Adrenal gland (tissue), 5 donors: ENCODE measurements around the gene FAM221A.

Source experiments
- CTCF ChIP-seq, 6 experiments: fragments of 450-650 bp in 4 of 6; fragments of 200-600 bp in 2 of 6; sonication (generic) in 1 of 6; IDR thresholded peaks; 1 replicate in 5 of 6; 2 replicates in 1 of 6; pipeline versions ENCODE4 v1.5.1 to v1.8.0; 2016 to 2021; ENCODE audit warnings: antibody characterized with exemption in 6 of 6, mild to moderate bottlenecking in 2 of 6, moderate library complexity in 1 of 6
- POLR2A ChIP-seq, 2 donors: fragments of 450-650 bp; IDR thresholded peaks; one replicate each; pipeline ENCODE4 v1.6.1; 2017; ENCODE audit warnings: antibody characterized with exemption in 2 of 2, mild to moderate bottlenecking in 2 of 2, moderate library complexity in 1 of 2
- donor health status: DM: no; HTN: no; CAD: no.

- TF ChIP-seq CTCF (IDR thresholded peaks at IDR 0.05) (no peak), POLR2A (IDR thresholded peaks at IDR 0.05) (no peak)
Measured at GRCh38 chr7:23662984-23663313, 17.1 kb upstream of the FAM221A start.
